ENCODE data around the gene REXO1.

Gene REXO1

DNA sequence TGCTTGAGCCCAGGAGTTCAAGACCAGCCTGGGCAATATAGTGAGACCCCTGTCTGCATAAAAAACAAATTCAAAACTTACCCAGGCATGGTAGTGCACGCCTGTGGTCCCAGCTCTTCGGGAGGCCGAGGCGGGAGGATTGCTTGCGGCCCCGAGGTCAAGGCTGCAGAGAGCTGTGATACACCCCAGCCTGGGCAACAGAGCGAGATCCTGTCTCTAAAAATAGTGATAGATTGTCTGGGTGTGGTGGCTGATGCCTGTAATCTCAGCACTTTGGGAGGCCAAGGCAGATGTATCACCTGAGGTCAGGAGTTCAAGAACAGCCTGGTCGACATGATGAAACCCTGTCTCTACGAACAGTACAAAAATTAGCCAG lies 19.1 kb upstream of the REXO1 start:
- Histone ChIP-seq H3K36me3 (ENCODE audit: control insufficient read depth in 2 of 2, insufficient read depth in 1 of 2, low read length in 2 of 2) (peaks cover 0 to 5% of the 10 kb centered on the region in 2 experiments; a peak in 2 of 3 replicates), H3K27ac (ENCODE audit: extremely low read depth, low read depth, low read length) (no peak overlapping the region), H3K4me3 (ENCODE audit: low read depth, low read length) (no peak overlapping the region), H3K4me1 (ENCODE audit: control insufficient read depth, insufficient read depth, low read length) (no peaks in the 10 kb centered on the region), H3K9me3 (ENCODE audit: control insufficient read depth, insufficient read depth, low read depth, low read length) (no peaks in the 10 kb centered on the region)
- TF ChIP-seq ZNF121 (tag by site-specific recombination; IDR thresholded peaks at IDR 0.05) (peak; percentile 99), SP3 (tag by site-specific recombination; IDR thresholded peaks at IDR 0.05) (no peak), ZNF112 (tag by site-specific recombination; IDR thresholded peaks at IDR 0.05) (no peak)
- ChIA-PET POLR2A (interaction anchor here (0.7 kb wide), 1 partner anchor 398 kb away, joined by 3 read pairs; no protein-coding TSS in a partner anchor), CTCF (no interaction called here)

DNA sequence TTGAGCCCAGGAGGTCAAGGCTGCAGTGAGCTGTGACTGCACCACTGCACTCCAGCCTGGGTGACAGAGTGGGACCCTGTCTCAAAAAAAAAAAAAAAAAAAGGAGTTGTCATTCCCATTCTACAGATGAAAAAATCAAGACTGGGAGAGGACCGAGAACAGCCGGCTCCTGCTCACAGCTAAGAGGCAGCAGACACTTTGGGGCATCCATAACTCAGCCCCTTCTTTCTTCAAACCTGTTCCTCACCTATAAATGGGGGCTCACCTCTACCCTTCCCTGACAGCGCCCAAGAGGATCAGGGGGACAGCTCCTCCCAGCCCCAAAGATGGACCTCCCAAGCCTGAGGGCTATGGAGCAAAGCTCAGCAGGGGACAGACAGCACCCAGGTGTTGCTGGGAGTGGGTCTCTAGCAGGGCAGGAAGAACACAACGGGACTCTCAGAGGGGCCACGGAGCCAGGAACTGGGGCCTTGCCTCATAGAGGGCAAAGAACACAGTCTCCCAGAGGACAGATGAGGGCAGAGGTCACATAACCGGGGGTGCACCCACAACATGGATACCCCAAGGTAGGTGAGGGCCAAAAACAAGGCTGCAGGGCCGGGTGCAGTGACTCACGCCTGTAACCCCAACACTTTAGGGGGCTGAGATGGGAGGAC lies 18.5 kb upstream of the REXO1 start:
- ChIA-PET POLR2A (interaction anchor here (0.6 to 1.1 kb wide), 5 partner anchors 9 to 658 kb away, joined by 3 to 7 read pairs (median 3); no protein-coding TSS in a partner anchor), CTCF (interaction anchor here (1.1 kb wide), 1 partner anchor 29 kb away, joined by 3 read pairs; no protein-coding TSS in a partner anchor)
- no peak overlapping the region for H3K4me3 ChIP-seq (ENCODE audit: low read depth, low read length)
- no peaks in the 10 kb centered on the region for H3K9me3 ChIP-seq (ENCODE audit: control insufficient read depth, insufficient read depth, low read depth, low read length)
- H3K27ac ChIP-seq (ENCODE audit: extremely low read depth, low read depth, low read length), result no peak overlapping the region
- peaks cover 0 to 4% of the 10 kb centered on the region in 2 experiments; a peak in 2 of 3 replicates for H3K36me3 ChIP-seq (ENCODE audit: control insufficient read depth in 2 of 2, insufficient read depth in 1 of 2, low read length in 2 of 2)
- TF ChIP-seq ZNF19 (tag by site-specific recombination; IDR thresholded peaks at IDR 0.05; ENCODE audit: low read depth), result no peak
- no peak for TF ChIP-seq TSHZ1 (tag by site-specific recombination; IDR thresholded peaks at IDR 0.05; ENCODE audit: borderline replicate concordance)
- 0 out of 2 replicates have a peak, but pooled peaks cover 2% of the 10 kb centered on the region for H3K4me1 ChIP-seq (ENCODE audit: control insufficient read depth, insufficient read depth, low read length)

- Histone ChIP-seq H3K4me3 (ENCODE audit: low read depth, low read length) (peak overlapping the region; percentile 60; the same call in 1 of the 2 replicates), H3K4me1 (ENCODE audit: control insufficient read depth, insufficient read depth, low read length) (peaks cover 7% of the 10 kb centered on the region), H3K9me3 (ENCODE audit: control insufficient read depth, insufficient read depth, low read depth, low read length) (no peaks in the 10 kb centered on the region), H3K27ac (ENCODE audit: extremely low read depth, low read depth, low read length) (peak overlapping the region; percentile 82; the same call in 1 of the 2 replicates), H3K36me3 (ENCODE audit: control insufficient read depth in 2 of 2, insufficient read depth in 1 of 2, low read length in 2 of 2) (no peaks in the 10 kb centered on the region; a peak in 1 of 3 replicates)
- ChIA-PET POLR2A (interaction anchor here (1.1 to 1.6 kb wide), 3 partner anchors 10 to 62 kb away, joined by 3 to 18 read pairs (median 7); no protein-coding TSS in a partner anchor), CTCF (interaction anchor here (0.5 to 1.2 kb wide), 7 partner anchors 10 to 671 kb away, joined by 3 to 5 read pairs (median 4); partner anchors contain the start of gene ABHD17A)
- TF ChIP-seq ZIC2 (tag by site-specific recombination; IDR thresholded peaks at IDR 0.05), result peak; percentile 39; the same call in 1 of the 2 replicates
- TF ChIP-seq ZNF426 (tag by site-specific recombination; IDR thresholded peaks at IDR 0.05), result no peak
These were observed 17.1 kb upstream of the REXO1 start for GRCh38 chr19:1865172-1866010.

DNA sequence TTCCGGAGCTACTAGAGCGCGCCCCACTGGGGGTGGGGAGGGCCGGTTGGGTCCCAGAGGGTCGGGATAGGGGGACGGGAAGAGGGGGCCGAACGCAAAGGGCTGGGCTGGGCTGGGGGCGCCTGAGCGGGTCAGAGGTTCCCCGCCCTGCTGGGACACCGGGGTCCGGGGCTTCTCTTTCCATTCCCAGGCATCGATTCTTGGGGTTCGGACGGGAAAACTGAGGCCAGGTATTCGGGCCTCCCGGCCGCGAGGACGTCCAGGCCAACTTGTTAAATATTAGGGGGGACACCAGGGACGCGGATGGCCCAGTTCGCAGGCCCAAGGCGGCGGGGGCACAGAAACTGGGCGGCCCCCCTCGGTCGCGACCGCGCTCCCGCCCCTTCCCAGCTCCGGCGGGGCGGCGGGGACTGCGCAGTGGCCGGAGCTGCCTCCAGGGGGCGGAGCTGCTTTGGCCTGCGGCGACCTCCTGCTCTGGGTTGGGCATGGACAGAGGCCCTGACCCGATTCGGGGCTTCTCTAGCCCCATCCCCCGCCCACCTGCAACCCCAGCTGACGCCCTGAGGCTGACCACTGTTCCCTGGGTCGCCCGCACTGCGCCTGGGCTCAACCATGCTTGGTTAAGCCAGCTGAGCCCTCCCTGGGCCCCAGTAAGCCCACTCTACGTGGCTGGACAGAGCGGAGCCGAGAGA lies 16.3 kb upstream of the REXO1 start:
- ChIA-PET CTCF (interaction anchor here (0.5 to 1.1 kb wide), 7 partner anchors 9 to 671 kb away, joined by 3 to 5 read pairs (median 4); partner anchors contain the start of gene ABHD17A), POLR2A (interaction anchor here (0.6 to 1.6 kb wide), 3 partner anchors 11 to 482 kb away, joined by 3 to 18 read pairs (median 3); no protein-coding TSS in a partner anchor)
- peaks cover 12% of the 10 kb centered on the region for H3K4me1 ChIP-seq (ENCODE audit: control insufficient read depth, insufficient read depth, low read length)
- H3K36me3 ChIP-seq (ENCODE audit: control insufficient read depth in 2 of 2, insufficient read depth in 1 of 2, low read length in 2 of 2), result no peaks in the 10 kb centered on the region; a peak in 1 of 3 replicates
- H3K27ac ChIP-seq (ENCODE audit: extremely low read depth, low read depth, low read length), result peak overlapping the region; percentile 82
- peak overlapping the region; percentile 60 for H3K4me3 ChIP-seq (ENCODE audit: low read depth, low read length)
- no peaks in the 10 kb centered on the region for H3K9me3 ChIP-seq (ENCODE audit: control insufficient read depth, insufficient read depth, low read depth, low read length)
- TF ChIP-seq ZNF785 (tag by site-specific recombination; IDR thresholded peaks at IDR 0.05) (no peak), GLI2 (tag by site-specific recombination; IDR thresholded peaks at IDR 0.05; ENCODE audit: borderline replicate concordance, low read depth) (no peak), ZBTB26 (tag by site-specific recombination; optimal IDR thresholded peaks at IDR 0.05) (peak; percentile 76), ZNF621 (tag by site-specific recombination; IDR thresholded peaks at IDR 0.05) (no peak), BCL11A (tag by site-specific recombination; IDR thresholded peaks at IDR 0.05; ENCODE audit: low read depth) (peak; percentile 79; the same call in 1 of the 2 replicates), MYNN (tag by site-specific recombination; IDR thresholded peaks at IDR 0.05; ENCODE audit: borderline replicate concordance) (no peak), ZBTB20 (tag by site-specific recombination; IDR thresholded peaks at IDR 0.05) (peak; percentile 30), ZNF394 (tag by site-specific recombination; IDR thresholded peaks at IDR 0.05; ENCODE audit: borderline replicate concordance) (no peak)
- TF ChIP-seq, protein P1, sequence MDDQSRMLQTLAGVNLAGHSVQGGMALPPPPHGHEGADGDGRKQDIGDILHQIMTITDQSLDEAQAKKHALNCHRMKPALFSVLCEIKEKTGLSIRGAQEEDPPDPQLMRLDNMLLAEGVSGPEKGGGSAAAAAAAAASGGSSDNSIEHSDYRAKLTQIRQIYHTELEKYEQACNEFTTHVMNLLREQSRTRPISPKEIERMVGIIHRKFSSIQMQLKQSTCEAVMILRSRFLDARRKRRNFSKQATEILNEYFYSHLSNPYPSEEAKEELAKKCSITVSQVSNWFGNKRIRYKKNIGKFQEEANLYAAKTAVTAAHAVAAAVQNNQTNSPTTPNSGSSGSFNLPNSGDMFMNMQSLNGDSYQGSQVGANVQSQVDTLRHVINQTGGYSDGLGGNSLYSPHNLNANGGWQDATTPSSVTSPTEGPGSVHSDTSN (CRISPR knock-in tag; IDR thresholded peaks at IDR 0.05), result no peak

Measured in HEK293 (cell line).